H1 (cell line): ENCODE measurements around the gene SRSF1.

Source experiments
- EZH2 ChIP-seq: fragments of 200-600 bp; sonication (generic); IDR thresholded peaks from 2 replicates; pipeline ENCODE4 v1.7.1; 2012; ENCODE audit warnings: low read depth, mild to moderate bottlenecking, moderate library complexity, low read length, inconsistent platforms; ENCODE audit not compliant: severe bottlenecking
- KDM5A ChIP-seq: fragments of 200-600 bp; IDR thresholded peaks from 2 replicates; pipeline ENCODE4 v1.7.1; 2012; ENCODE audit warnings: mild to moderate bottlenecking, low read length, inconsistent platforms, mixed read lengths
- POLR2A ChIP-seq, 2 experiments: IDR thresholded peaks; 1 replicate in 1 of 2; 2 replicates in 1 of 2; pipeline ENCODE4 v1.6.1; 2011; ENCODE audit warnings: low read depth in 2 of 2, low read length in 2 of 2, mild to moderate bottlenecking in 2 of 2; ENCODE audit errors: control extremely low read depth in 1 of 2
- RFX5 ChIP-seq: IDR thresholded peaks from 2 replicates; pipeline ENCODE4 v1.6.1; 2011; ENCODE audit warnings: low read depth, low read length, improper control_type of control experiment, borderline replicate concordance
- SP2 ChIP-seq: IDR thresholded peaks from 2 replicates; pipeline ENCODE4 v1.6.1; 2012; ENCODE audit warnings: mild to moderate bottlenecking, low read length, inconsistent platforms
- SUZ12 ChIP-seq: fragments of 200-600 bp; sonication (generic); IDR thresholded peaks from 2 replicates; pipeline ENCODE4 v1.6.1; 2012; ENCODE audit warnings: mild to moderate bottlenecking, inconsistent platforms, low read length, moderate library complexity, mixed read lengths
- TBP ChIP-seq: IDR thresholded peaks from 2 replicates; pipeline ENCODE4 v1.6.1; 2011; ENCODE audit warnings: low read depth, low read length, improper control_type of control experiment
- TCF12 ChIP-seq: IDR thresholded peaks from 2 replicates; pipeline ENCODE4 v1.6.1; 2011; ENCODE audit warnings: low read depth, mild to moderate bottlenecking, low read length
- TEAD4 ChIP-seq: IDR thresholded peaks from 2 replicates; pipeline ENCODE4 v1.6.1; 2012; ENCODE audit warnings: low read depth, low read length, inconsistent platforms, mixed read lengths
- TF ChIP-seq, protein P1 (sequence below), 3 experiments: IDR thresholded peaks; 1 replicate in 2 of 3; 2 replicates in 1 of 3; pipeline versions ENCODE4 v1.5.1 to v1.6.1; 2011; ENCODE audit warnings: low read length in 3 of 3, mild to moderate bottlenecking in 3 of 3, inconsistent platforms in 2 of 3, low read depth in 1 of 3, moderate library complexity in 1 of 3; ENCODE audit not compliant: insufficient read depth in 1 of 3; ENCODE audit errors: control extremely low read depth in 1 of 3

DNA sequence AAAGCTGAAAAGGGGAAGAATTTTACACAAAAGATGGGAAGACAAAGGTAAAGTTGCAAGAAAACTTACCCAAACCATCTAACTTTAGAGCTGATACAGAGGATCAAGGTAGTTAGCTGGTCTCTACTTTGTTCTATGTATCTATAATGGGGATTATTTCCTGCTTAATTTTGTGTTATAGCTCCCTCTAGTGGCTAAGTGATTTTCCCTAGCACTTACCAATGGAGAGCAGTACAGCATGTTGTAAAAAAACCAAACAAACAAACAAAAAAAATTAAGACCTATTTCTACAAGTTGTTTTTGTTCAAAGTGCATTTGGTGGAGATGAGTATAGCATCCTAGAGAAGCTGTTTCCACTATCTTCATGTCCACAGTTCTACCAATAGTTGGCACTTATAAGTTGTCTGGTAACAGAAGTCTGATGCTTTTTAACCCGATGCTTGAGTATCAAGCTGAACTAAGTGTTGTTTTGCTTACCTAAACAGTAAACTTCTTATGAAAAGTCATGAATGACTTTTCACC is 7.5 kb downstream of the SRSF1 start:
- no peak for TF ChIP-seq TBP
- TF ChIP-seq SP2, result no peak
- TF ChIP-seq EZH2, result no peak
- TF ChIP-seq RFX5, result no peak
- TF ChIP-seq TEAD4, result no peak
- TF ChIP-seq, protein P1, sequence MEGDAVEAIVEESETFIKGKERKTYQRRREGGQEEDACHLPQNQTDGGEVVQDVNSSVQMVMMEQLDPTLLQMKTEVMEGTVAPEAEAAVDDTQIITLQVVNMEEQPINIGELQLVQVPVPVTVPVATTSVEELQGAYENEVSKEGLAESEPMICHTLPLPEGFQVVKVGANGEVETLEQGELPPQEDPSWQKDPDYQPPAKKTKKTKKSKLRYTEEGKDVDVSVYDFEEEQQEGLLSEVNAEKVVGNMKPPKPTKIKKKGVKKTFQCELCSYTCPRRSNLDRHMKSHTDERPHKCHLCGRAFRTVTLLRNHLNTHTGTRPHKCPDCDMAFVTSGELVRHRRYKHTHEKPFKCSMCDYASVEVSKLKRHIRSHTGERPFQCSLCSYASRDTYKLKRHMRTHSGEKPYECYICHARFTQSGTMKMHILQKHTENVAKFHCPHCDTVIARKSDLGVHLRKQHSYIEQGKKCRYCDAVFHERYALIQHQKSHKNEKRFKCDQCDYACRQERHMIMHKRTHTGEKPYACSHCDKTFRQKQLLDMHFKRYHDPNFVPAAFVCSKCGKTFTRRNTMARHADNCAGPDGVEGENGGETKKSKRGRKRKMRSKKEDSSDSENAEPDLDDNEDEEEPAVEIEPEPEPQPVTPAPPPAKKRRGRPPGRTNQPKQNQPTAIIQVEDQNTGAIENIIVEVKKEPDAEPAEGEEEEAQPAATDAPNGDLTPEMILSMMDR (IDR thresholded peaks at IDR 0.05; ENCODE audit: control extremely low read depth in 1 of 3, insufficient read depth in 1 of 3, low read depth in 1 of 3, low read length in 3 of 3), result peak in 2 of 3 experiments; percentile 41 to 70; a peak in 2 of 4 replicates
- TF ChIP-seq SUZ12, result no peak
- TF ChIP-seq KDM5A, result no peak
- TF ChIP-seq TCF12, result no peak
- peak; percentile 27 to 69 for TF ChIP-seq POLR2A (IDR thresholded peaks at IDR 0.05; ENCODE audit: control extremely low read depth in 1 of 2, low read depth in 2 of 2, low read length in 2 of 2)
